H1 (cell line): ENCODE results near the gene PLCXD1. TPM values are rescaled to one million over a fixed set of nuclear protein-coding genes. Genes with fewer than 3 reads are reported as not detected.

ENCODE experiments used
- CTCF ChIA-PET: fragments of 300-600 bp; sonication (Branson Sonifier 250); formaldehyde crosslinking; loops from one replicate; lab custom pipeline; 2021; ENCODE audit not compliant: partially characterized antibody; lab: Charles Lee
- POLR2A ChIA-PET: fragments of 300-600 bp; sonication (Branson Sonifier 250); formaldehyde crosslinking; loops from one replicate; lab custom pipeline; 2021; ENCODE audit warnings: inconsistent platforms; ENCODE audit not compliant: partially characterized antibody; lab: Charles Lee
- DNase-seq, 2 experiments: peaks; one replicate each; pipeline versions ENCODE4 v3.0.0 to v3.0.0-alpha.2; 2010 to 2022; ENCODE audit warnings: low spot score in 2 of 2, low read depth in 1 of 2, mixed read lengths in 1 of 2
- FAIRE-seq: peaks from 2 replicates; lab custom pipeline; 2011; peaks lifted over from hg19 to GRCh38; lab: Jason Lieb, UNC
- H2AFZ ChIP-seq: 2 replicates; pipeline ENCODE4 v1.8.1; 2012; ENCODE audit warnings: low read length, inconsistent platforms
- H2AK5ac ChIP-seq: 2 replicates; pipeline ENCODE4 v1.6.1; 2013; ENCODE audit warnings: low read depth, low read length
- H2BK120ac ChIP-seq: replicated peaks from 2 replicates; pipeline ENCODE3; 2013; ENCODE audit warnings: low read depth, low read length, inconsistent platforms
- H2BK12ac ChIP-seq: 2 replicates; pipeline ENCODE4 v1.6.1; 2013; ENCODE audit warnings: low read depth, low read length
- H2BK15ac ChIP-seq: 2 replicates; pipeline ENCODE4 v1.6.1; 2013; ENCODE audit warnings: low read length
- H2BK20ac ChIP-seq: 2 replicates; pipeline ENCODE4 v1.6.1; 2013; ENCODE audit warnings: low read length
- H2BK5ac ChIP-seq: 2 replicates; pipeline ENCODE4 v1.6.1; 2013; ENCODE audit warnings: low read depth, low read length
- H3K14ac ChIP-seq: 2 replicates; pipeline ENCODE4 v1.6.1; 2013; ENCODE audit warnings: inconsistent platforms; ENCODE audit not compliant: insufficient read length
- H3K18ac ChIP-seq: 2 replicates; pipeline ENCODE4 v1.6.1; 2013; ENCODE audit warnings: low read length; ENCODE audit errors: extremely low read depth
- H3K23ac ChIP-seq: 2 replicates; pipeline ENCODE4 v1.6.1; 2013; ENCODE audit warnings: inconsistent platforms; ENCODE audit not compliant: insufficient read length
- H3K23me2 ChIP-seq: 2 replicates; pipeline ENCODE4 v1.6.1; 2013; ENCODE audit warnings: low read depth, low read length
- H3K27ac ChIP-seq: 2 replicates; pipeline ENCODE4 v1.6.1; 2011; ENCODE audit warnings: low read depth, low read length, inconsistent platforms
- H3K27me3 ChIP-seq, 4 experiments: replicated peaks in 1 of 4; 1 replicate in 1 of 4; 2 replicates in 3 of 4; pipeline versions ENCODE4 v1.6.1 to v1.8.1; 2011 to 2013; ENCODE audit warnings: low read length in 3 of 4, mild to moderate bottlenecking in 3 of 4, inconsistent platforms in 2 of 4, mixed read lengths in 2 of 4, moderate library complexity in 1 of 4; ENCODE audit not compliant: control insufficient read depth in 3 of 4, insufficient read depth in 3 of 4; ENCODE audit errors: extremely low read depth in 1 of 4
- H3K36me3 ChIP-seq, 4 experiments: 2 replicates each; pipeline versions ENCODE4 v1.6.1 to v1.8.1; 2011 to 2013; ENCODE audit warnings: mild to moderate bottlenecking in 4 of 4, low read length in 3 of 4, moderate library complexity in 2 of 4, control low read depth in 1 of 4, inconsistent platforms in 1 of 4; ENCODE audit not compliant: insufficient read depth in 4 of 4, control insufficient read depth in 2 of 4
- H3K4ac ChIP-seq: replicated peaks from 2 replicates; pipeline ENCODE3; 2013; ENCODE audit warnings: low read length, low read depth, mixed read lengths, inconsistent platforms; ENCODE audit not compliant: insufficient read length
- H3K4me1 ChIP-seq, 4 experiments: replicated peaks in 1 of 4; 1 replicate in 1 of 4; 2 replicates in 3 of 4; pipeline versions ENCODE4 v1.6.1 to v1.8.1; 2011 to 2013; ENCODE audit warnings: low read length in 3 of 4, inconsistent platforms in 2 of 4, mixed read lengths in 1 of 4; ENCODE audit not compliant: insufficient read depth in 4 of 4, control insufficient read depth in 3 of 4
- H3K4me2 ChIP-seq, 2 experiments: 2 replicates each; pipeline versions ENCODE4 v1.6.1 to v1.8.1; 2011 to 2013; ENCODE audit warnings: low read depth in 2 of 2, low read length in 2 of 2, control low read depth in 1 of 2, inconsistent platforms in 1 of 2, mild to moderate bottlenecking in 1 of 2; ENCODE audit not compliant: insufficient read depth in 1 of 2
- H3K4me3 ChIP-seq, 4 experiments: fragments of 200-600, 300-600 bp in 1 of 4; sonication (generic), shearing (Covaris generic), sonication (Bioruptor Twin) in 1 of 4; 2 replicates each; pipeline versions ENCODE4 v1.5.1 to v1.8.1; 2011 to 2016; ENCODE audit warnings: low read length in 4 of 4, low read depth in 3 of 4, control low read depth in 2 of 4, inconsistent platforms in 2 of 4, mild to moderate bottlenecking in 2 of 4, mixed read lengths in 1 of 4, moderate library complexity in 1 of 4; ENCODE audit not compliant: insufficient read depth in 2 of 4; ENCODE audit errors: extremely low read depth in 1 of 4
- H3K56ac ChIP-seq: replicated peaks from 2 replicates; pipeline ENCODE3; 2013; ENCODE audit warnings: low read depth, mild to moderate bottlenecking, mixed read lengths, low read length, inconsistent platforms; ENCODE audit not compliant: insufficient read length
- H3K79me1 ChIP-seq: 2 replicates; pipeline ENCODE4 v1.6.1; 2013; ENCODE audit warnings: low read depth, low read length, control low read depth
- H3K79me2 ChIP-seq, 2 experiments: 2 replicates each; pipeline versions ENCODE4 v1.6.1 to v1.8.1; 2012 to 2013; ENCODE audit warnings: low read length in 2 of 2, mild to moderate bottlenecking in 2 of 2, inconsistent platforms in 1 of 2; ENCODE audit not compliant: insufficient read depth in 2 of 2, control insufficient read depth in 1 of 2
- H3K9ac ChIP-seq, 4 experiments: replicated peaks in 1 of 4; 1 replicate in 1 of 4; 2 replicates in 3 of 4; pipeline versions ENCODE4 v1.6.1 to v1.8.1; 2011 to 2013; ENCODE audit warnings: low read depth in 3 of 4, low read length in 3 of 4, control low read depth in 2 of 4, mild to moderate bottlenecking in 2 of 4, moderate library complexity in 2 of 4, inconsistent platforms in 1 of 4; ENCODE audit errors: extremely low read depth in 1 of 4
- H3K9me3 ChIP-seq, 2 experiments: 2 replicates each; pipeline versions ENCODE4 v1.6.1 to v1.8.1; 2012 to 2013; ENCODE audit warnings: mild to moderate bottlenecking in 2 of 2, moderate library complexity in 2 of 2, control low read depth in 1 of 2, inconsistent platforms in 1 of 2, low read depth in 1 of 2, low read length in 1 of 2, mixed read lengths in 1 of 2; ENCODE audit not compliant: insufficient read depth in 2 of 2
- H4K20me1 ChIP-seq, 2 experiments: replicated peaks in 1 of 2; 2 replicates each; pipeline versions ENCODE3 to v1.8.1; 2011 to 2013; ENCODE audit warnings: inconsistent platforms in 2 of 2, low read length in 2 of 2, mild to moderate bottlenecking in 1 of 2; ENCODE audit not compliant: insufficient read depth in 2 of 2, control insufficient read depth in 1 of 2
- H4K5ac ChIP-seq: 2 replicates; pipeline ENCODE4 v1.6.1; 2013; ENCODE audit warnings: low read length, low read depth, mixed read lengths, inconsistent platforms; ENCODE audit not compliant: insufficient read length
- H4K8ac ChIP-seq: 2 replicates; pipeline ENCODE4 v1.8.0; 2013; ENCODE audit warnings: mild to moderate bottlenecking, moderate library complexity, low read length, inconsistent platforms; ENCODE audit not compliant: insufficient read depth; ENCODE audit errors: extremely low read depth
- H4K91ac ChIP-seq: replicated peaks from 2 replicates; pipeline ENCODE3; 2013; ENCODE audit warnings: low read length, mixed read lengths, inconsistent platforms; ENCODE audit not compliant: insufficient read length
- CHD1 ChIP-seq: IDR thresholded peaks from 2 replicates; pipeline ENCODE4 v1.6.1; 2012; ENCODE audit warnings: low read depth, low read length, improper control_type of control experiment
- HDAC2 ChIP-seq, 2 experiments: fragments of 300-600 bp in 1 of 2; sonication (generic) in 1 of 2; IDR thresholded peaks; 2 replicates each; pipeline ENCODE4 v1.6.1; 2011 to 2012; ENCODE audit warnings: low read depth in 2 of 2, low read length in 2 of 2, mild to moderate bottlenecking in 2 of 2, moderate library complexity in 2 of 2, borderline replicate concordance in 1 of 2, inconsistent platforms in 1 of 2
- RNF2 ChIP-seq: fragments of 200-900, 300-1000 bp; sonication (generic); IDR thresholded peaks from 2 replicates; pipeline ENCODE4 v1.7.1; 2016; ENCODE audit warnings: borderline replicate concordance, low read depth, mild to moderate bottlenecking, antibody characterized with exemption, low read length; ENCODE audit not compliant: poor library complexity, severe bottlenecking; ENCODE audit errors: missing control alignments
- TCF12 ChIP-seq: IDR thresholded peaks from 2 replicates; pipeline ENCODE4 v1.6.1; 2011; ENCODE audit warnings: low read depth, mild to moderate bottlenecking, low read length
- TEAD4 ChIP-seq: IDR thresholded peaks from 2 replicates; pipeline ENCODE4 v1.6.1; 2012; ENCODE audit warnings: low read depth, low read length, inconsistent platforms, mixed read lengths
- WGBS, 2 experiments: shearing (Covaris generic) in 1 of 2; methylation state at CpG; one replicate each; pipeline versions ENCODE4 v1.1.6 to v1.1.7; 2013 to 2015; ENCODE audit warnings: low lambda C conversion rate in 2 of 2, mixed read lengths in 2 of 2, inconsistent platforms in 1 of 2, low coverage in 1 of 2, missing lambda C conversion rate in 1 of 2; ENCODE audit not compliant: insufficient replicate concordance in 2 of 2, insufficient coverage in 1 of 2, insufficient read length in 1 of 2; ENCODE audit errors: extremely low coverage in 1 of 2, missing lambda C conversion rate in 1 of 2; 5-methylcytosine and 5-hydroxymethylcytosine counted together
- polyA plus RNA-seq, 7 experiments: library from polyadenylated mRNA; depleted of rRNA in 3 of 7; stranded (reverse) in 5 of 7; unstranded in 2 of 7; fragments of >200 nt in 5 of 7; fragments of 200-250 nt in 2 of 7; gene quantifications; 1 replicate in 5 of 7; 2 replicates in 1 of 7; 4 replicates in 1 of 7; pipeline versions ENCODE4 v1.2.1 to v1.2.3, GENCODE V29; 2011 to 2013; ENCODE audit warnings: missing spikeins in 2 of 7, mixed read lengths in 2 of 7
- total RNA-seq: library from RNA; stranded (reverse); fragmentation: NEBNext Ultra II Directional; extraction: Animal tissue kit (Norgen Biotek cat#: 25700); gene quantifications from 2 replicates; pipeline ENCODE4 v1.2.1, GENCODE V29; 2021

PLCXD1 gene
- total and polyA plus RNA-seq, 2 of the 8 experiments (the other 6 are each of a cell fraction or from before 2014, with no cell fraction given), result 93.6 to 124 TPM

DNA sequence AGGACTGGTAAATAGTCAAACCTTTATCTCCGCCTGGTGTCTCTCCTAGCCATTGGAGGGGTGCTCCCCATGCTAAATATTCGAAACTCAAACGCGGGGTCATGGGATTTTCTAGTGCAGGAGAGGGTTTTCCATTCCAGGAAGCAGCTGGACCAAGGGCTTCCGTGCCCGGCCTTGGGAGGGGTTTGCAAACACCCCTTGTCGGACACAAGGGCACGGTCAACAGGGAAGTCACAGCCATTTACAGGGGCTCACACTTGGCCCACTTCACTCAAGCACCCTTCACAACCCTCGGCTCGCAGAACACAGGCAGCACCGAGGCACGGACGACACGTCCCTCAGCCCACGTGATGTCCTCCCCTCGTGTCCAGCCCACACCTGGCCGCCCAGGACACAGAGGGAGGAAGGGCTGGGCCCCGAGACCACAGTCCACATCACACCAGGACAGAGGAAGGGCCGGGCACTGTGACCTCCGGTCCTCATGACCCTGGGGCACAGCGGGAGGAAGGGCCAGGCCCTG lies 10.3 kb upstream of the PLCXD1 start:
- Histone ChIP-seq H3K4me2 (peak overlapping the region in 1 of 2 experiments; percentile 40; a peak in 3 of 4 replicates), H2BK5ac (peak overlapping the region; percentile 93; the same call in 1 of the 2 replicates), H3K4ac (peak overlapping the region; percentile 91), H3K27ac (peak overlapping the region; percentile 73; the same call in 1 of the 2 replicates), H3K14ac (no peak overlapping the region), H3K9ac (no peak overlapping the region), H3K18ac (peak overlapping the region; percentile 71), H2AK5ac (peak overlapping the region; percentile 45; the same call in 1 of the 2 replicates), H3K9me3 (no peaks in the 10 kb centered on the region), H3K27me3 (no peaks in the 10 kb centered on the region), H4K5ac (peak overlapping the region; percentile 83), H3K79me2 (no peaks in the 10 kb centered on the region), H3K79me1 (no peaks in the 10 kb centered on the region), H2BK20ac (no peak overlapping the region), H2BK15ac (peak overlapping the region; percentile 98; the same call in 1 of the 2 replicates), H2AFZ (no peak overlapping the region), H3K4me3 (peak overlapping the region in 1 of 4 experiments; percentile 35; a peak in 2 of 8 replicates), H3K36me3 (no peaks in the 10 kb centered on the region), H4K8ac (peak overlapping the region; percentile 68; the same call in 1 of the 2 replicates), H3K23ac (no peak overlapping the region), H2BK120ac (no peak overlapping the region), H2BK12ac (peak overlapping the region; percentile 94; the same call in 1 of the 2 replicates), H3K4me1 (peaks cover 0 to 10% (median 4%) of the 10 kb centered on the region in 4 experiments; a peak in 5 of 7 replicates), H3K23me2 (peaks cover 8% of the 10 kb centered on the region; the same call in 1 of the 2 replicates), H4K91ac (peak overlapping the region; percentile 97), H4K20me1 (no peaks in the 10 kb centered on the region), H3K56ac (no peak overlapping the region)
- TF ChIP-seq TEAD4 (no peak), HDAC2 (IDR thresholded peaks at IDR 0.05; ENCODE audit: borderline replicate concordance in 1 of 2, low read depth in 2 of 2, low read length in 2 of 2) (no peak), RNF2 (no peak), TCF12 (no peak), CHD1 (no peak)
- WGBS, 2 experiments, result 75% methylated on average over 18 of the region's 21 CpGs; no CpG with 5 or more reads in 1 of the 2 experiments
- CTCF ChIA-PET, result no interaction called here
- DNase-seq, result no peak
- no peak for FAIRE-seq
- POLR2A ChIA-PET, result no interaction called here
